TTC549 (cell line): ENCODE data around the gene CPLX1.
"Not testable (repeated sequence)": the region's sequence is repeated elsewhere in the genome, so short reads cannot be mapped to it uniquely, and the experiment has no call there.

Experiments used
- FAIRE-seq: peaks from 2 replicates; lab custom pipeline; 2012; peaks lifted over from hg19 to GRCh38; lab: Jason Lieb, UNC

The CPLX1 gene

DNA sequence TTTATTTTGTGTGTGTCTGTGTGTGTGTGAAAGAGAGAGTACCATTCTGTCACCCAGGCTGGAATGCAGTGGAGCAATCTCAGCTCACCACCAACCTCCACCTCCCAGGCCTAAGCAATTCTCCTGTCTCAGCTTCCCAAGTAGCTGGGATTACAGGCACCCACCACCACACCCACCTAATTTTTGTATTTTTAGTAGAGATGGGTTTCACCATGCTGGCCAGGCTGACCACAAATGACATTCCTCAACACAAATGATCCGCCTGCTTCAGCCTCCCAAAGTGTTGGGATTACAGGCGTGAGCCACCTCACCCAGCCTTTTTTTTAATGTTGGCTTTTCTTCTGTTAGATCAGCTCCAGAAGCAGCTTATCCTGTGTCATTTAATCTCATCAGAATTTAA lies 50.4 kb downstream of the CPLX1 start:
- not testable (repeated sequence) for FAIRE-seq

DNA sequence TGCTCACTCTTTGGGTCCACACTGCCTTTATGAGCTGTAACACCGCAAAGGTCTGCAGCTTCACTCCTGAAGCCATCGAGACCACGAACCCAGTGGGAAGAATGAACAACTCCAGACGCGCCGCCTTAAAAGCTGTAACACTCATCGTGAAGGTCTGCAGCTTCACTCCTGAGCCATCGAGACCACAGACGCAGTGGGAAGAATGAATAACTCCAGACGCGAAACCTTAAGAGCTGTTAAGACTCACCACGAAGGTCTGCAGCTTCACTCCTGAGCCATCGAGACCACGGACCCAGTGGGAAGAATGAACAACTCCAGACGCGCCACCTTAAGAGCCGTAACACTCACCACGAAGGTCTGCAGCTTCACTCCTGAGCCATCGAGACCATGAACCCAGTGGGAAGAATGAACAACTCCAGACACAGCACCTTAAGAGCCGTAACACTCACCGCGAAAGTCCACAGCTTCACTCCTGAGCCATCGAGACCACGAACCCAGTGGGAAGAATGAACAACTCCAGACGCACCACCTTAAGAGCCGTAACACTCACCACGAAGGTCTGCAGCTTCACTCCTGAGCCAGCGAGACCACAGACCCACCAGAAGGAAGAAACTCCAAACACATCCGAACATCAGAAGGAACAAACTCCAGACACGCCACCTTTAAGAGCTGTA lies 51.4 kb downstream of the CPLX1 start:
- not testable (repeated sequence) for FAIRE-seq

DNA sequence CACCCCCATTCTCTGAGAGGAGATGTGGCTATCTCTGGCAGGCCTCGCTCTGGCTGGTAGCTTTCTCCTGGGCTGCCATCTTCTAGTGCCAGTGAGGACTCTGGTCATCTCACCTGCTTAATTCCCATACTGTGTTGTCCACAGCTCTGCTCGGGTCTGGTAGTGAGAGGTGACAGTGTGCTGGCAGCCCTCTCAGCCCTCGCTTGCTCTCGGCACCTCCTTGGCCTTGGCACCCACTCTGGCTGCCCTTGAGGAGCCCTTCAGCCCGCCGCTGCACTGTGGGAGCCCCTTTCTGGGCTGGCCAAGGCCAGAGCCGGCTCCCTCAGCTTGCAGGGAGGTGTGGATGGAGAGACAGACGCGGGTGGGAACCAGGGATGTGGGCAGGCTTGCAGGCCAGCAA lies 52.7 kb downstream of the CPLX1 start:
- no peak for FAIRE-seq

DNA sequence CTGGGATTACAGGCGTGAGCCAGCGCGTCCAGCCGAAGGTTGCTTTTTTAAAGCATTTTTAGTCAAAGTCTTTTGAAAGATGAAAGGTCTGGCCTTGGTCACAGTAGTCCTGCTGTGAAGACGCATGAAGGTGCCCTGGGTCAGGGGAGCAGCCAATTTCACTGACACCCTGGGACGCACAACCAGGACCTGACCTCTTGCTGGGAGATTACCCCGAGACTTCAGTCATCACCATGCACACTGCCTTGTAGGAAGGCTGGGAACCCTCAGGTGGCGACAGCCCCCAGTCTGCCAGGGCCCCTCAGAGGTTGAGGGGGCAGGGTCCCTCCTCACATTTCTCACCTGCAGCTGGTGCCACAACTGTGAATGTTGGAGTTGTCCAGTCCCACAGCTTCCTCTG lies 53.2 kb downstream of the CPLX1 start:
- FAIRE-seq: no peak

DNA sequence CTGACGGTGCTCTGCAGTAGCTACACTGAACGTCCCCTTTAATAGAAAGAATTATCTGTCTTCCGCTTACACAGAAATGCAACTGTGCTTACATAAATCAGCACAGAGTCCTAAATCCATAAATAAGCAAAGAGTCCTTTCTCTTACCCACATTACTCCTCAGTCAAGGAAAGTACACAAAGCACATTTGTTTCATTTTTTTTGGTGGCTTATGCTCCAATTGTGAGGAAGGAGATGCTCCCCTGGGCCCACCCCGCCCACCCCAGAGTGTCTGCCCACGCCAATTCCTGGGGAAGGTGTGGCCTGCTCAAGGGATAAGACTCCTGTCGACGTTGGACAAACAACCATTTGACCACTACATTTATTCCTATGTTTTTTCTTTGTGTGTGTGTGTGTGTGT lies 53.8 kb downstream of the CPLX1 start:
- no peak for FAIRE-seq

DNA sequence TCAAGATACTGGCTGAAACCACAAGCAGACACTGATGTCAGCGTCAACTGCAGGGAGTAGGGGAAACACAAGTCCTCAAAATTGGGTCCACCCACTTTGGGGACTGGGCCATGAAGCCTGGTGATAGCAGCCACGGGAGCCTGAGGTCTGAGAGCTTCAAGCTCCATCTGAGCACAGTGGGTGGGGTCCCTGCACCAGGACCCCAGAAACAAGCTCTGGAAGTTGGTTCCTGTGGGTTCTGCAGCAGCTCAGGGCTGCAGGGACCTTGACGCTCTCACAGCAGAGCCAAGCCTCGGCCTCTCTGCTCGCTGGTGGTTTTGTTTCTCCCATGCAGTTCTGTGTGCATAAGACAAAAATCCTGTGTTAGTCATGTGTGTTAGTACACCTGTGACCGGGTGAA lies 54.5 kb downstream of the CPLX1 start:
- no peak for FAIRE-seq

DNA sequence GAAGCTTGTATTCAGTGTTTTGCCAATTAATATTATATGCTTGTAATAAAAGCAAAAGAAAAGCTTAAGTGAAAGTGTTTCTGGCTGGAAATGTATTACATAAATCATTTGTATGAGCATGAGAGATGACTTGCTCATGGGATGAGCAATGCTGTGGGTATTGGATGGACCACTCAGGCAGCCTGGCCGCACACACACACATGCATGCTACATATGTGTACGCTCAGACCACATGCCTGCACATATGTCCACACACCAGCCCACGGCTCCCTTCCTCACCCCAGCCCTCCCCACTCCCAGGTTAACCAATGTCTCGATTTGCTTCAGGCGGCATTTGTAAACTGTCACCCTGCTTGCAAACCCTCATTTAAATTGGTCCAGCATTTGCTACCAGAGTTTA lies 55.9 kb downstream of the CPLX1 start:
- no peak for FAIRE-seq

DNA sequence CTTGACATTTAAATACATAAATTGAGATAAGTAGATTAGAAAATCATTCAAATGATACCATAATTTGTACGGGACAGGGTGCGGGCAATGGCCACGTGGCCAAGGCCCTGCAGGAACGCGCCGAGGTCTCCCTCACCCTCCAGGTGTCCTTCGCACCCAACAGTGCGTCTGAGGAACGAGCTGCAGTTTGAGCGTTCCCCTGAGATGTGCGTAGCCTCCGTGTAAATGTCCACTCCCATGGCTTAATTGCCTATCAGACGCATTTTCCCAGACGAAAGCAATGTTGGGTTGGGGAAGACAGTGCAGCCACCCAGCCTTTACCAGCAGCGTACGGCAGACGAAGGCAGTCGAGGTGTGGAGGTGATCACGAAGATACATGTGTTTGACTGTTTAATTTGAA lies 56.4 kb downstream of the CPLX1 start:
- FAIRE-seq: no peak

DNA sequence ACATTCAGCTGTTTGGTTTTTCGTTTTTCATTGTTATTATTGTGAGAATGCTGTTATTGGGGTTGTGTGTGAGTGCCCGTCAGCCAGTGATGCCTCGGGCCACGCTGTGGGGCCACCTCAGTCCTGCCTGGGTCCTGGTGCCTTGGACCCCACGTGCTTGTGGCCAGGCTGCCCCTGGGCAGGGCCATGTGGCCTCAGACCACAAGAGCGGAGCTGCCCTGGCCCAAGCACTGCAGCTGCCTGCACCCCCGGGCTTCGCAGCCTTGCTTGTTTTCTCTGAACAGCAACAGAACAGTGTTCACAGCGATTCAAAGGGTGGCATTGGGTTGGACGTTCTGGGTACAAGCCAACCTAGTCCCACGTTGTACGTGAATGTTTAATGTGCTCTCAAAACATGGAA lies 56.9 kb downstream of the CPLX1 start:
- no peak for FAIRE-seq

DNA sequence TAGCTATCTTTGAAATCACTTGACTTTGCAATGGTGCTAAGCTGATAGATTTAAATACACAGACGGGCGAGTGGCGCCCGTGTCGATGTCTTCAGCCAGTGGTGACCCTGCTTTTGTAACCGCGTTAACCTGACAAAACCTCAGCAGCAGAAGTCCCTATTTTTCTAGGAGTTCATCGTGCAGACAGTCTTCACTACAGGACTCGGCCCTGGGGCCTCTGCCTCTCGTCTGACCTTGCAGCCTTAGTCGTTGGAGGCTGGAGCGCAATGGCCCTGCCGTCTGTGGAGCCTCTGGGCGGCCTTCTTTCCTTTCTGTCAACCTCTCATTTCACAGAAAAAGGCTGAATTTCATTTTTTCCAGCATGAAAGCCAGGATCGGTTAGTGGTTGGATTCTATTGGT lies 57.9 kb downstream of the CPLX1 start:
- no peak for FAIRE-seq

DNA sequence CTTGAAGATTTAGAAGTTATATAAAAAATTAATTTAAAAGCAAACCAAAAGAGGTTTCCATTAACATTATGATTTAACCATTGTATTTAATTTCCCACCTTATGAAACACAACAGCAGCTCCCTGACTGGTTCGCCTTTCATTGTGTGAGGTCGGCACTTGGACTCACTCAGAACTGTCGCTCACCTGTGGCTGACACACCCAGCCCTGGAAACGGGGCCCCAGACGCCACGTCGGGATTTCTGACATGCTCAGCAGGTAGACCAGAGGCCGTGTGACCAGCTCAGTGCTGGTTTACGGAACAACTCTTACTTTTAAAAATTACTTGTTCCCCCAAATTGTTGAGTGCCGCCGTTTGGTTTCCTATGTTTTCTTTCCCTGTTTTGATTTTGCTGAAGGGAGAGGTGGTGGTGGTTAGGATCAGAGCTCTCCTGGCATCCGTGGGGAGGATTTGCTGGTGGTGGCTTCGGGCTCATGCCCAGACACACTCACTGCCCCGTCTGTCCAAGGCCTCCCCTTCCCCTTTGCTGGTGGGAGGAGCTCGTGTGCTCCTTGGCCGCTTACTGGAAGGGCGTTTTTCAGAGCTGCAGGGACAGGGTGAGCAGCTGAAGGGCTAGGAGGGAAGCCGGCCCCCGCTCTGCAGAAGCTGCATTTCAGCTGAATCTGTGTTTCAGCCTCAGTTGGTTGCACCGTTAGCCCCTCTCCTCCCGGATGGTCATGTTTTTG lies 59.2 kb downstream of the CPLX1 start:
- no peak for FAIRE-seq

DNA sequence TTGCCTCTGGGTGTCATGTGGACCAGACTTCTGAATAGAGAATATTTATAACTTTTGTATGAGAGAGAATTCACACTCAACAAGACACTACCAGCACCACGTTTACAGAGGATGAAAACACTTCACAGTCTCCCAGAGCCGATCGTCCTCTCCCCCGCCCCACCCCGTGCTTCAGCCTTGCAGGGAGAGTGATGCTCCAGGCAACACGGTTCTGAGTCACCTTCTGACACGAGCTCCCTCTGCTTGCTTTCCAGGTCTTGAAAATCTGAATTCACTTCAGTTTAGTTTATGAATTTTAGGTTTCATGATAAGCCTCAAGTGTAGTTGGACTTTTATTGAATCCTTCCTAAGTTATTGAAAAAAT lies 59.8 kb downstream of the CPLX1 start:
- FAIRE-seq: no peak

DNA sequence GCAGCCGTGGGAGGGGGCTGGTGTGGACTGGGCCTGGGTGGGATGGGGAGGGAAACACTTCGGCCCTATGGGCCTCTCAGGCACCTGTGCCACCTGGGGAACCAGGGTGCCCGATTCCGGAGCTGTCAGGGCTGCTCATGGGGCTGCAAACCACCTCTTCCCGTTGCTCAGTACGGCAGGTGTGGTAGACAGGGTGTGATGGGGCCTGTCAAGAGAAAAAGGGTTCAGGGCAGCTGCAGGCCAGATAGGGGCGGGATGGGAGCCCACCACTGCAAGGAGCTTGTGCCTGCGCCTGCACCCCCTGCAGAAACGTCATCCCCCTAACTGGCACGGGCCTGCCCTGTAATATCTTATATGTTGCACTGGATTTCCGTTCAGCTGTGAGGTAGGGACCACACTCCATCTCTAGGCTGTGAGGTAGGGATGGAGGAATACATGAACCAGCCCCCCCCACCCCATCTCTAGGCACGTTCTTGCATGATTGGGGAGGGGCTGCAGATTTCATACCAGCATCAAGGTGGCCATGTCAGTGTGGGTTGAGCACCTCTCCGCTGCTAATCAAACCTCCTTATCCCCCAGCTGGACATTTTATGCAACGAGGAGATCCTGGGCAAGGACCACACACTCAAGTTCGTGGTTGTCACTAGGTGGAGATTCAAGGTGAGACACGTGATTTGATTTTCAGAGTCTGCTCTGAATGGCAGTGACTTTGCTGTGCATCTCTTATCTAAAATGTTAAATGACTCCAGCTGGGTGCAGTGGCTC lies 61.3 kb downstream of the CPLX1 start:
- FAIRE-seq: no peak

DNA sequence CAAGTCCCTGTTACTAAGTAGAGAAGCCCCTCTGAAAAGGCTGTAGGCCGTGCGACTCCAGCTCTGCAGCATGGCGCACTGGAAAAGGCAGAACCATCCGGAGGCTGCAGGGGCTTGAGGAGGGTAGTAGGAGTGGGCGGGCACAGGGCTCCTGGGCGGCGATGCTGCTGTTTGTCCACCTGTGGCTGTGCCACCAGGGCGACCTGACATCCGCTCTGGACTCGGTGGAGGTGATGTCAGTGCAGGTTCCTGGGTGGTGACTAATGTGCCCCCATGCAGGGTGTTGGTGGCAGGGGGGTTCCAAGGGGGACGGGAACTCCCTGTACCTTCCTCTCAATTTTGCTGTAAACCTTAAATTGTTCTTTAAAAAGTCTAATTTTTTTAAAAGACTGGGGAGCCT lies 62.0 kb downstream of the CPLX1 start:
- no peak for FAIRE-seq

DNA sequence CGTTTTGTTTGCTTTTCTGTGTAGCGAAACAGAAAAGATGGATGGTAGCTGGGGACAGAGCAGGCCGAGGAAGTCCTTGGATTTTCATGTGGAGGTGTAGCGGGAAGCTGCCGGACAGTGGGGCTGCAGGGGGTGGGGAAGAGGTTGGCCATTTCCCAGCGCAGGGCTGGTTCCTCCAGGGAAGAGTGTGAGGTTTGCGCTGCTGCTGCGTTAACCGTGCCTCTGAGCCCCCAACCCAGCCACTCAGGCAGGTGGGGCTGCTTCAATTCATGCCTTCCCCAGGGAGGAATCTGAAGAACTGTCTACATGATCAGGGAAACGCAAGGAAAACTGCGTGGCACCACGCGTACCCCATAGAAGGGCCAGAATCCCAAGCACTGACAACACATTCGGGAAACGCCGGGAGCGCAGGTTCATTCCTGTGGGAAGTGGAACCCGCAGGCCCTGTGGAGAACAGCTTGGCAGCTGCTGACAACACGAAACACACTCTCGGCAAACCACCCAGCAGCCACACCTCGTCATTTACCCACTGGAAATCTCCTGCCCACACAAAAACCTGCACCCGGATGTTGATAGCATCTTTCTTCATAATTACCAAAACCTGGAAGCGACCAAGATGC lies 62.6 kb downstream of the CPLX1 start:
- FAIRE-seq: no peak

DNA sequence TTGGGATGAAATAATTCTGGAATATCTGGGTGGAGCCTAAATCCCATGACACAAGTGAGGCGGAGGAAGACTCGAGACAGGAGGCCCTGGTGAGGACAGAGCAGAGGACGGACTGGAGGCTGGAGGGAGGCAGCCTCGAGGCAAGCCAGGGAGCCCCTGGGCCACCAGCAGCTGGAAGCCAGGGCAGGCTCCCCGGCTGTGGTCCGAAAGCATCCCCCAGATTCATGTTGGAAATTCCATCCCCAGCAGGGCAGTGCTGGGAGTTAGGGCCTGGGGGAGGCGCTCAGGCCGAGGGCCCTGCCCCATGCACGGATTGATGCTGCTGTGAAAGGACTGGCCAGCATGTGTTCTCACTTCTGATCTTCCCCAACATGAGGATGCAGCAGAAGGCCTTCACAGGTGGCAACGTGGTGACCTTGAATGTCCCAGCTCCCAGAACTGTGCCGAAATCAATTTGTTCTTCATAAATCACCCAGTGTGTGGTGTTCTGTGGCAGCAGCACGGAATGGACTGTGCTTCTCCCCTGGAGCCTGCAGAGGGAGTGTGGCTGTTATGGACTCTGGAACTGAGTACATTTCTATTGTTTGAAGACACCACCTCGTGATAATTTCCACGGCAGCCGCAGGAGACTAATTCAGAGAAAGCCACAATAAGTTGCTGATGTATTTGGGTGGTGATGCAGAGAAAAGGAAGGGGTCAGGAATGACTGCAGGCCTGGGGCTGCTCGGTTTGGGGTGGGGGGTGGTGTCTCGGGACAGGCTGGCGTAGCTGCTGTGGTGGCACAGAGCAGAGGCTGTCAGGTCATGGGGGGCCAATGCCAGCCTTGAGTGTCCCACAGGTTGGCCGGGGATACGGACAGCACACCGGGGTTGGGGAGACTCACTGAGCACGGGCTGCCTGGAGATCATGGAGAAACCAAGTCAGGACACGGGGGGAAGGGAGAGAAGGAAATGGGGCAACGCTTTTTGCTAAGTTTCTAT lies 63.4 kb downstream of the CPLX1 start:
- FAIRE-seq: no peak

DNA sequence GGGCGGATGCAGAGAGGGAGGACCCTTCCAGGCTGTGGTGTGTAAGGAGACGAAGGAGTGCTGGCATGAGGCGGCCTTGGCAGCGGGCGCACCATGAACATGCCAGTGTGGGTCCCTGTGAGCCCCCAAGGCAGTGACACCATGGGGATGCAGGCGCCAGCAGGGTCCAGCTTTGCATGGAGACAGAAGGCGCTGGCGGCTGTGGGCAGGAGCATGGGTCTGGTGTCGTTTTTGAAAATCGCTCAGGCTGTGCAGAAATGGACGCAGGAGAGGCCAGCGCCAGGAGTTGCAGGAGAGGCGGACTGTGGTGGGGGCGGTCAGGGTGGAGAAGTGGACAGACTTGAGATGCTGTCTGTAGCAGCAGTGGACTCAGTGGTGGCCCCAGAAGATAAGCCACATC lies 64.2 kb downstream of the CPLX1 start:
- FAIRE-seq: no peak

DNA sequence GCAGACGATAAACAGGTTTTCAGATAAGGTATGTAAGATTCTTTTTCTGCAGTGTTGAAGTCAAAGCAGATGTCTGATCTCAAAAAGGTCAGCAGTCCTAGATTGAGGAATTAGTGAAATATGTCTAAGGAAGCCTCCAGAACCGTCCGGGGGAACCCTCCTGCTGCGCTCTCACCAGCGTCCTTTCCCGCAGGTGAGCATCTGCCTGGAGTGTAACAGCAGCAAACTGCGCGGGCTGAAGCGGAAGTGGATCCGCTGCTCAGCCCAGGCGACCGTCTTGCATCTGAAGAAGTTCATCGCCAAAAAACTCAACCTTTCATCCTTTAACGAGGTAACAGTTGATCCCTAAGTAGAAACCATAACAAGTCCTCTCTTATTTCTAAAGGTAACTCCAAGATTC lies 64.8 kb downstream of the CPLX1 start:
- no peak for FAIRE-seq

DNA sequence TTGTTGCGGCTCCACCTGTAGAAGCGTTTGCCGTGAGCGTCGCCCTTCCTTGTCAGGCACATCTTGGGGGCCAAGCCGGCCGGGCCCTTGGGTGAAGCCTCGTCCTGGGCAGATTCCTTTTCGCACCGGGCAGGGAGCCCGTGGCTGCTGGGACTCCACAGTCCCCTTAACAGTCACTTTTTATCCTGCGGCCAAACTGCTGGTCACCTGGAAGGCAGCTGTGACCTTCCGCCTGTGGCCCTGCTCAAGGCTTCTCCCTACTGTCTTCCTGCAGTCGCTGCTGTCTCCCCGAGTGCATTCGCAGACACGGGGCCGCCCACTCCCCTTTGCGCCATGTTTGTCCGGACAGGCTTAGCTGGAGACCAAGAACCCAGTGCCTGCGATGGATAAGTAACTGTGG lies 65.3 kb downstream of the CPLX1 start:
- no peak for FAIRE-seq

DNA sequence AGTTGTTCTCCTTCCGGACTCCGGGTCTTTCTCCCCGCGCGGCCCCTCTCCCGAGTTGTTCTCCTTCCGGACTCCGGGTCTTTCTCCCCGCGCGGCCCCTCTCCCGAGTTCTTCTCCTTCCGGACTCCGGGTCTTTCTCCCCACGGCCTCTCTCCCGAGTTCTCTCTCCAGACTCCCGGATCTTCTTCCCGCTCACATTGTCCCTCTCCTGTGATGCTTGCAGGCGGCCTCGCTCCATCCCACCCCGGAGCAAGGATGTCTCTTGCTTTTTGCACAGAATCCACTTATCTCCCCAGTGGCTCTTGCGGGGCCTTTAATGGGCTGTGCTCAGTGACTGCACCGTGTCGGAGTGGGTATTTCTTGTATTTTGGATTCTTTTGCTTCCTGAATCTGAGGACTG lies 66.1 kb downstream of the CPLX1 start:
- not testable (repeated sequence) for FAIRE-seq

DNA sequence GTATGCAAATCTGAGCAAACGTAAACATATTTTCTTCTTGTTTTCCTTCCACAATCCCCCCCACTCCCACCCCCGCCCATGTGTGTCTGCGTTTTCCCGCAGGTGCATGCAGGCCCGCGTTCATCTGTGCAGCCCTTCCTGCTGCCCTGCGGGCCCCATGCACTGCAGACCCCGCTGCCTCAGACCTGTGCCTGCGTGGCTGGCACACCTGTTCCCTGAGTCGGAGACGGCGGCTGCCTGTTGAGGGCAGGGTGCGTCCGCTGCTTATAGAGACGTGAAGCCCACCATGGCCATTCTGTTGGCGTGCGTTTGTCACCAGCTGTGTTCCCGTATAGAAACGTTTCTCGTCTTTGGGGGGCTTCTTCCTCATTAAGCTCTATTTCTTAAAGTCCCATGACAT lies 68.8 kb downstream of the CPLX1 start:
- FAIRE-seq: no peak
